GM18909 (cell line): Measurements from ENCODE around the gene MARCO.
"Not testable (repeated sequence)": the region's sequence is repeated elsewhere in the genome, so short reads cannot be mapped to it uniquely, and the experiment has no call there.

Experiments used
- ATAC-seq: cut with Tn5 transposase; IDR thresholded peaks from one replicate; pipeline ENCODE4 v1.9.1; 2021; ENCODE audit warnings: mild to moderate bottlenecking; ENCODE audit not compliant: unreplicated experiment, poor library complexity

The MARCO gene

GRCh38 chr2:118925981-118926380, 16.0 kb upstream of the MARCO start:
- ATAC-seq: no peak

DNA sequence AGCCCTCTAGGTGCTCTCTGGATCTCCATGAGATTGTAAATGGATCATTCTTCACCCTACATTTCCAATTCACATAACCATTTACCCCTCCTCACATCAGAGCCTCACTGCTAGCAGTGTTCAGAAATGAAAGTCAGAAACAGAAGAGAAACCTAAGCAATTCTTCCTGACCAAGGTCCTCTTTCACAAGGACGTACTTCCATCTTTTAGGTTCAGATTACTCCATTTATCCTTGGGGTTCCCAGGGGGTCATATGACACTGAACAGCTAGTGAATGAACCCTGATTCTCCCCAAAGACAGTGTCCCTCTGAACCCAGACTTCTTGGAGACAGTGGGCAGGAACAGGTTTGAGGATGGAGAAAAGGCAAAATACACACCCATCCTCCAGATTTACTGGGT, 12.9 kb upstream of the MARCO start:
- no peak for ATAC-seq

- no peak for ATAC-seq
Measured at GRCh38 chr2:118932949-118933348, 9.0 kb upstream of the MARCO start.

- no peak for ATAC-seq
Measured at GRCh38 chr2:118936306-118936705, 5.7 kb upstream of the MARCO start.

DNA sequence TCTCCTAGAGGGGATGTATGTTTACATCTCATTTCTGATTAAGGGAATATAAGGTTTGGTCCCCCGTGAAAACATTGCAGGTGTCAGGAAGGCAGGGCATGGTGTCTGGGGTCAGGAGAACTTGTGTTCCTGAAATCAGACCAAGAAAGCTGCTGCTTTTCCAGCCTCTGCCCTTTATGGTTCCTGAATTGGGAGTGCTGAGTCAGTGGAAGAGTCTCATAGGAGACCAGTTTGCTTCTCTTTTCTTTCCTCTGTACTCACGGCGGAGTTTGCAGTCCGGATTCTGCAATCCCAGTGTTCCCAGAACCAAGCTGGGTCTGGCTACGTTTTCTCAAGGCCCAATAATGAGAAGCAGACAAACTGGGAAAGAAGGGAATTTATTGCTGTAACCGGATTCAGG, 5.1 kb upstream of the MARCO start:
- ATAC-seq: no peak

DNA sequence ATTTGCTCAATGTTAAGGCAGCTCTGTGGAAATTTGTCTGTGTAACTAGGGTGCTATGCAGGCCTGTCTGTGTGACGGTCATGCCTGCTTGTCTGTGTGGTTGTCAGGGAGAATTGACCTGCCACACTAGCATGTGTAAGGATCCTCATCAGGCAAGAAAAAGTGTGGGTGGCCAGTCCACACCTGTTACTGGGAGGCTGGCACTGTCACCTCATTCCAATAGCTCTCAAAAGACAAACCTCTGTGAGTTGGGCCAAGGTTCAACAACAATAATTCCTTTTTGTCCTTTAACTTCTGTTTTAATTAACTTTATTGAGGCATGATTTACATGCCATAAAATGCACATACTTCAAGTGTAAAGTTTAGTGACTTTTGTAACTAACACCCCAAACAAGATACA, 4.2 kb upstream of the MARCO start:
- no peak for ATAC-seq

DNA sequence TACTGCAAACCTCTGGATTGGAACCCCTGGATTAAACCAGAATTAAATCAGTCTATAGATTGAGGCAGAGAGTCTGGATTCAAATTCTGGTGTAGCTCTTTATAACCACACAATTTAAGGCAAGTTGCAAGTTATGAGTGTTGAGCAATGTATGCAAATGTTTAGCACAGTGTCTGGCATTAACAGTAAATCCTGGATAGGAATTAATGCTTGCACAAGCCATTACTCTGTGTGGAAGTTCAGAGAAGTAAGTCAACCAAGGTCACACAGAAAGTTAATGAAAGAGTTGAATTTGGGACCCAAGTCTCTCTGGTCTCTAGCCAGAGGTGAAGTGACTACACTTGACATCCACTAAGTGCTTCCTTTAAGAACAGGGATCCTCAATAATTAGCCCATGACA, 2.0 kb upstream of the MARCO start:
- ATAC-seq: no peak

- ATAC-seq: no peak
Measured at GRCh38 chr2:118940486-118941120, 1.4 kb upstream of the MARCO start.

DNA sequence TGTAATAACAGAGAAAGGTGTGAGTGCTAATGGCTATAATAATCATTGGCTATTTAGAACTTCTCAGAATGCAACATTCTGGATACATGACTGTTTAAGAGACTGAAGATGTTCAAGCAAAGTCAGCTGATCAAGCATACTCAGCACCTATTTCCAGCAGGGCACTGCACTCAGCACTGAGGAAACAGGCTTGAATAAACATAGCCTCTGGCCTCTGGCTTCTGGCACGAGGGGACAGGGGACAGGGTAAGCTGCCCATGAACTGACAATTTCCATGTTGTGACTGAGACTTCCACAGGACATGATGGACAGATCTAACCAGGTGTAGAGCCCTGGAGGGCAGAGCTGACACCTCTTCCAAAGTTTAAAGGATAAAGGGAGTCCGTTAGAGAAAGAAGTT, 1.3 kb downstream of the MARCO start:
- ATAC-seq: no peak

DNA sequence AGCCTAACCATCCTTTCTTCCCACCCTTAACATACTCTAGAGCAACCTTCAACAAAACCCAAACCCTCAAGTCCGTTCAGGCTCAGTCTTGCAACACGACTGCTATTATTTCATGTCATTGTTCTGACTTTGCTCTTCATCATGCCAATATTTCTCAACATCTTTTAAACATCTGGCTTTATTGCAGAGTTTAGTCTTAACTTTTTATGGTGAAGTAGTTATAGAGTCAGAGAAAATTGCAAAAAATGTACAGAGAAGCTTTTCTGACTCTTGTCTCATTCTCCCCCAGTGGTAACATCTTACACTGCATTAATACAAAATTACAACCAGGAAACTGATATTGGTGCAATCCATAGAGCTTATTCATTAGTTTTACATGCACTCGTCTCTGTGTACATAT, 3.9 kb downstream of the MARCO start:
- no peak for ATAC-seq

GRCh38 chr2:118948266-118948665, 6.3 kb downstream of the MARCO start:
- not testable (repeated sequence) for ATAC-seq

GRCh38 chr2:118954297-118955060, 12.5 kb downstream of the MARCO start:
- ATAC-seq: no peak

DNA sequence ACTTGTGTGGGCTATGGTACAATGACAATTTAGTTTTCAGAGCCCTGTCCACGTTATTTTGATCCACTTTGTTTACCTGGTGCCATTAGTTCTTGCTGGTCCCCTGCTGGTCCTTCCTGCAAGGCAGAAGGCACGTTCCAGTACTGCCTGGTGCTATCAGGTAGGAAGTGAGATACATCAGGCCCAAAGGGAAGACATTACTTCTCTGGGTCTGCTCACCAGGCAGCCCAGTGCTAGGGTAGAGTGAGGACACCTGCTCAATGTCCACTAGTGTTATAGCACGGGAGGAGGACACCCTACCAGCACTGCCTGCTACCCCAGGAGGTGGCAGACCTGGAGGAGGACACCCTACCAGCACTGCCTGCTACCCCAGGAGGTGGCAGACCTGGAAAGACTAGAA, 23.7 kb downstream of the MARCO start:
- no peak for ATAC-seq

DNA sequence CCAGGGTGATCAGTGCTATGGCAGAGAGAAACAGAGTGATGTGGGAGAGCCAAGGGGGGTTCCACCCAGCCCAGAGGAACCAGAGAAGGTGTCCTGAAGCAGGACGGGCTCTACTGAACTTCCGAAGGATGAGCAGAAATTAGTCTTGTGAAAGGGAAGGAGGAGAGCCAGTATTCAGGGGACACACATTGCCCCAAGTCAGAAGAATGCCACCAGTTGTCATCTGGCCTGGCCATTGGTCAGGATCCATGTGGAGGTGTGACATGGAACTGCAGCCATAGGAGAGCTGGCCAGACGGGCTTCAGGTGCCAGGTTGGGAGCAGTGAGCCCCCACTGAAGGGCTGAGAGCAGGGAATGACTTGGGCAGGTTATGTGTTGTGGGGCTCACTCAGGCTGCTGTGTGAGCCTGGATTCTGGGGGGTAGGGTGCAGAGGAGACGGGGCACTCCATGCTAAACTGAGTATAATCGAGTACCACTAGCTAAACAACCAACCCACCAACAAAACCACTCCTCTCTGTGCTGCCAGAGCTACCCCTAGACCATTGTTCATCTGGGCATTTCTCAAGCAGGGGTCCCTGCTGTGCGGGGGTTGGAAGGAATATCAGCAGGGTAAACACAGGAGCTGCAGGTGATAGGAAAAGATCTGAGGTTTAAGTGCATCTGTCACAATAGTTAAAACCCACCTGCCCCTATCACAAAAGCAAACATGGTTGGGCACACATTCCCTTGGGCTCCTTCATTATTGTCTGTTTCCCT, 25.3 kb downstream of the MARCO start:
- ATAC-seq: no peak

DNA sequence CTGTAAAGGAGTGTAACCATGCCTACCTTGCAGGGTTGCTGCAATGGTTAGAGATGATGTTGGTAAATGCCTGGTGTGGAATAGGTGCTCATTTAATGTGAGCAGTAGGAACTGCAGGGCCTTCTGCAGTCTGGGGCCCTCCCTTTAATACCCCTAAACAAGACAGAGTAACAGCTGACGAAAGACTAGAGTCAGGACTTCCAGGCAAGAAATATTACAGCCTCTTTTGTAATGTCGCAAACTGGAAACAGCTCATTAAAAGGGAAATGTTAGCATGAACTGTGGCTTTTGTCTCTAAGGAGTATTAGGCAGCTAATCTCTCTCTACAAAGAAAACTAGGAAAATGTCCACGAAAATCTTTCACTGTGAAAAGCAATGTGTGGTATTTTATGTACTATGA, 26.0 kb downstream of the MARCO start:
- ATAC-seq: no peak

- no peak for ATAC-seq
Measured at GRCh38 chr2:118968961-118969733, 27.2 kb downstream of the MARCO start.

GRCh38 chr2:118969734-118970395, 27.9 kb downstream of the MARCO start:
- no peak for ATAC-seq

- ATAC-seq: no peak
Measured at GRCh38 chr2:118970396-118971135, 28.6 kb downstream of the MARCO start.
